Measurements from ENCODE around the gene KCNA3.

KCNA3 gene

GRCh38 chr1:110636149-110636935 lies 38.4 kb downstream of the KCNA3 start:
- DNase-seq = no peak

GRCh38 chr1:110635434-110635833 lies 39.3 kb downstream of the KCNA3 start:
- DNase-seq = no peak

DNA sequence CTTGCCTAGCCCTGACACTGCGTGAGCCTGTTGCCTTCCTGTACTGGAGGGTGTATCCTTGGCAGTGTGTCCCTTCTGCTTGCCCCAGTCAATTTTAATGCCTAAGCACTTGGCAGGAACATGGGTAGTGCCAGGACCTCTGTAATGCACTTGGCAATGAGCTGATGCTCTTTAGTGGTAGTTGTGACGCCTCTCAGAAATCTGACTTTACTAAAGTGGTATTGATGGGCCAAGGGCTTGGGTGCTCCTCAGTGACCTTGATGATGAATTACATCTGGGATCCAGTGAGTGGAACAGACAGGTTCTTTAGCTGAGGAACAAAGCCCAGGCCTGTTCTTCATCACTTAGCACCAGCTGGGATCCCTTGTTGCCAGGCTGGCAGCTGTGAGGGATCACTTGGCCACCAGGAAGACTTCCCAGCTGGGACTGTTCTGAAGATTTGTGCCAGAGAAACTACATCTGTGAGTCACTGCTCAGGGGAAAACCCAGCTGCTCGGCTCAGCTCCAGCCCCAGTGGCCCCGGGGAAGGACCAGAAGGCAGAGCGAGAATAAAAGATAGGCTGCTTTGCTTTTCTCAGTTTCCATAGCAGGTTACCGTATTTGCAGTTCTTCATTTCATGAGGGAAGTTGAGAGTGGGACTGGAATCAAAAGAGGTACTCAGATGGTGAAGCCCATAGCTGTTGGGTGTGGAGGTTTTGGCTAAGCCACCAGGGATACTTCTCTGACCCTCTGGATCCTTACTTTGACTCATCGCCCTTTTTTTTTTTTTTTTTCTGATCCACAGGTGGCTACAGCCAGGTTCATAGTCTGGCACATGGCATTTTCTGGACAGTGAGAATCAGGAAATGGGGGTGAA lies 40.1 kb downstream of the KCNA3 start:
- DNase-seq = peak; percentile 81

DNA sequence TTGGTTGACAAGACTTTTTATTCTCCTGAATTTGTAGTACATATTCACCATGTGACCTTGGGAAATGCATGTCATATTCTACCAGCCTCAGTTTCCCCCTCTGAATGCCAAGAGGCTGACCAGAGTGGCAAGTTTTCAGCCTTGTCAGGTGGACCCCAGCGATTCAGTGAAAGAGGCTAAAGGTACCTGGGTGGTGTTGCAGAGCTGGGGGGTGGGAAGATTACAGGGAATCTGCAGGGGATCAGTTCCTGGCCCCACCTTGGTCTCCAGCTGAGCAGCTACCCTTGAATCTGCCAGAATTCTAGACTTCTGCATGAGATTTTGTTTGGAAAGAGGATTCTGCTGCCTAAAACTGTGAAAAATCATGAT lies 40.7 kb downstream of the KCNA3 start:
- DNase-seq = no peak

- DNase-seq = no peak
Observed at GRCh38 chr1:110633646-110634030, 41.1 kb downstream of the KCNA3 start.

GRCh38 chr1:110631836-110632620 lies 42.7 kb downstream of the KCNA3 start:
- DNase-seq = no peak

DNA sequence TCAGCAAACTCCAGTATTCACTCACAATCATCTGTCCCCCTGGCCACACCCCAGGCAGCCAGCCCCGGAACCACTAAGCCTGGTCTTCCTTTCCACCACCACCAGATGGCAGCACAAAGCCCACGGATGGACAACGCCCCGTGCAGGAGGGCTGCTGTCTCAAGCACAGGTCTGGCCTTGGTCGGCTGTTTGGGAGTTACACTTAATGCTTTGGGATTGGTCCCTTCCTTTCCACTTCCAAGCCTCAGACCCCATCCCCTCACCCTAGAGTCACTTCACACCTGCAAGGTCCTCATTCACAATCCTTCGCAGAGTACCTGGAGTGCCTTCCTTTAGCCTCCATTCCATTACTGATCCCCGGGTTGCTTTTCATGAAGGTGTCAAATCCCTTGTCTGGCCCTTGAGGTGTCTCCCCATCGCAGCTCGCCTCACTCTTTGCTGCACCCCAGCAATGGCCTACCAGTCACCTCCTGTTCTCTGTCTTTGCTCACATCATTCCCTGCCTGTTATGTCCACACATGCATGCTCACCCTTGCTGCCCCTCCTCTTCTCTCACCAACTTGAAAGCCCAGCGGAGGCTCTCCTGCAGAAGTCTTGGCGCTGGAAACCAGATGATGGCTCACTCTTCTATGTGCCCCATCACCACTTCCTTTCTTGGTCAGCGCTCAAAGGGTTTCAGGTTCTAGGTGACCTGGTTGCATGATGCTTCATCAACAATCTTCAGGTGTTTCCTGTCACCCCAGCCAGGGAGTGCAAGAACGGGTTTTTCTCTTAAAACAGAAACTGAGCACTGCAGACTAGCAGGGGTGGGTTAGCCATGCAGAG lies 43.7 kb downstream of the KCNA3 start:
- peak; percentile 89 for DNase-seq

DNA sequence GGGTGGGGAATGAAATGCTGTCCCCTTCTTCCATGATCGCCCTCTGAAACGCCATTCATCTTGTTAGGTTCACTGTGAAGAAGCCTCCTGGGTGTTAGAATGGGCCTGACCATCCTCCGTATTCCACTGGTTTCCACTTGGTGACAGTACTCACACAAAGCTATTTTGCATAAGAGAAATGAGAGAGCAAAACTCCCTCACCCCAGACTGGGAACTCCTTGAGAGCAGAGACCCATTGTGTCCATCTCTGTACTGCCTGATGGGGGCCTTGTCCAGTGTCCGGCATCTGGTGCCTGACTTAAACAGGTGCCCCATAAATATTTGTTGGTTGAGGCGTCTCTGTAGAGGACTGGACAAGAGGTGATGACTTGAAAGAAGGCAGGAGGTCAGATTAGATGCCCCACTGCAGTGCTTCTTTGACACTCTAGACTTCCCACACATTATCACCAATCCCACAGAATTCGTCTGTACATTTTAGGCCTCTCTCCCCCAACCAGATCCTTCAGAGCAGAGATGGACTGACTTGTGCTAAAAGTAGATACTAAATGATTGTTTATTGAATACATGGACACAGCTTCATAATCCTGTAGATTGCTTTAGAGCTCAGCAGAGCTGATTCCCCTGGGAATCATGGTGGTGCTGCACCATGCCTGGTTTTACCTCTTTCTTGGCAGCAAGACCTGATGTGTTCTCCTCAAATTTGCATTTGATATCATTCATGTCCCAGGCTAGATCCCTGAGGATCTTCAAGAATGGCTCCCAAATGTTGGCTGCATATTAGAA lies 46.2 kb downstream of the KCNA3 start:
- no peak for DNase-seq

DNA sequence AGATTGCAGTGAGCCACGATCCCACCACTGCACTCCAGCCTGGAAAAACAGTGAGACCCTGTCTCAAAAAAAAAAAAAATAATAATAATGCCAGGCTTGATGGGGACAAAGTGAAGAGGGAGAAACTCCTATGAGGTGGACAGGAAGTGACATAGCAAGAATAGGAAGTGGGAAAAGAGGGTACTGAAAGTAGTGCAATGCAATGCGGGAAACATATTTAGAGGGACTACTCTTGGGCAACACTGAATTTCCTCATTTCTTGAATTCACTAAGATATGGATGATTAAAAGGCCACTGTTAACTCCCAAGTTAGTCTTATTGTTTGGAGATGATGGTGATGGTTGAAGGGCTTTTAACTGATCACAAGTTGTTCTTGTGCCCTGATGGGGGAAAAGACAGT lies 47.0 kb downstream of the KCNA3 start:
- DNase-seq = no peak

GRCh38 chr1:110626889-110627288 lies 47.9 kb downstream of the KCNA3 start:
- DNase-seq = no peak

All from stimulated activated CD4-positive, alpha-beta T cell treated with anti-CD3 and anti-CD28 coated beads, Interleukin-4, amount 100 ng/mL, for 24 hours (primary cell).